ENCODE results near the gene DIPK1C.

Gene DIPK1C

GRCh38 chr18:74450626-74451025 lies 6.5 kb downstream of the DIPK1C start:
- no peak for DNase-seq

- DNase-seq = no peak
These were observed 9.5 kb downstream of the DIPK1C start for GRCh38 chr18:74447404-74448152.

DNA sequence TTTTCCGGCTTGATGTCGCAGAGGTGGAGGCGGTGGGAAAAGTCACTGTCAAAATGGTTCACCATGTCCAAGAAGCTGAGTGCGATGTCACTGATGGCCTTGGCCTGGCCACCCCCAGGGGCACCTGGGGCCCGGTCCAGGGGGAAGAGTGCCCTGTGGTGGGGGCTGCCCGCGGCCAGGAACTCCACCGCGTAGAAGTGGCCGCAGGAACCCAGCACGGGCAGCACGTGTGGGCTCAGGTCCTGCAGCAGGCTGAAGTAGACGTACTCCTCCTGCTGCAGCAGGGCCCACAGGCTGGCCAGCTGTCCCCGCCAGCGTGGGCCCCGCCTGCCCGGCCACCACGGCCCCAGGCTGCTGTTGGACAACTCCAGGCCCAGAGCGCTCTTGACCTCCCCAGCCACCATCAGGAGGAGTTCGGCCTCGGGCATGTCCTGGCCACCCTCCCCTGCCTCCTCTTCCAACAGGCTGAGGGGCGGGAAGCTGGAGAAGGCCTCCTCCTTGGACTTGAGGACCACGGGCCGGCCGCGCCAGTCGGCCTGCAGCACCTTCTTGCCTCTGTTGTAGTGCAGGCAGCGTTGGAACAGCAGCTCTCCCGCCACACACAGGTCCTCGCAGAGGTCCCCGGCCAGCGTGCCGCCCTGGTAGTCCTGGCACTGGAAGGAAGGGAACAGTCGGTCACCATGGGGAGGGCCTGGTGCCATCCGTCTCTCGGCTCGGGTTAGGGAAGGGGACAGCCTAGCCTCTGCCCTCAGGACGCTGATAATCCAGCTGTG lies 10.3 kb downstream of the DIPK1C start:
- no peak for DNase-seq

DNA sequence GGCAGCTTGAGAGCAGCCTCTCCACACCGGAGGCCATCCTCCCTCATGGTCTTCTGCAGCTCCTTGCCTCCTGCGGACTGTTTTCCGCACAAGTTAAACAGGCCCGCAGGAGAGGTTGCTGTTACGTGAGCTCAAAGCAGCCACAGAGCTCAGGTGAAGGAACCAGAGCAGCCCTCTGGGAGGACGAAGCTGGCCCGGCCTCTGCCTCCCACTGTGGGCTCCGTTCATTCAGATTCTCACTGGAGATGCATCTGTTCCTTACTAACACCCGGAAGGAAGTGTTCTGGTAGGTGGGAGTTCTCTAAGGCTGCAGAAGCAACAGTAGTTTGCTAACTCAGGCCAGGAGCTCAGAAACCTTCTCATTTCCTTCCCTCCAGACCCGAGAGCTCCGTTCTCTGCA lies 10.9 kb downstream of the DIPK1C start:
- no peak for DNase-seq

DNA sequence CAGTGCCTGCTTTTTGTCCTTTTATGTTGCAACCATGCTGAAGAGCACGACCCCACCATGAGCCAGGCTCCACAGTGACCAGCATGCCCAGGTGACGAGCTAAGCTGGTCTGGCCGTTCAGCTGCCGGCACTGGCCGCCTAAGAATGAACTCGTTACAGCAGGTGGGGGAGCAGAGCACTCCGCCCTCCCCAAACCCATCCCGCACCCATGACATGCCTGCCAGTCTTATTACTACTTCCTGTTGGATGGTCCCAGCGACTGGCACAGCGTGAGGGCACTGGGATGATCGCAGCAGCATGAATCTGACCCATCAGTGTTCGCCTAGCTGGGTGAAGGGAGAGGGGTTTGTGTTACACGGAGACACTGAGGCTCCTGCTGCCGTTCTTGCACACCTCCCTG lies 11.5 kb downstream of the DIPK1C start:
- DNase-seq = no peak

DNA sequence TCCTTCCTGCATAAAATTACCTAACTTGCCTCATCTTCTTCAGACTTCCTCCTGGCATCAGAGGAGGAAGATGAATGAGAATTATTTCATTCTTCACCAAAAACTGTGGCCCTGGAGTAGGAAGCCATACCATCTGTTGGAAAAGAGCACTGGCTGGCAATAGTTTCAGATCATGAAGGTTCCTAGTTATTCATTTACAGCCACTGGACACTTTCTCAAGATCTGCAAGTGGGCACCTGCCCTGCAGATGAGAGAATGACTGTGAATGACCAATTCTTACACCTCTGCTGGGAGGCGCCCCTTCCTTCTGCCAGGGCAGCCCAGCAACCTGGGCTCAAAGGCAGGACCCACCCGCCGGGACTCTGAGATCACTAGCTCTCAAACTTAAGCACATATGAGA lies 13.0 kb downstream of the DIPK1C start:
- no peak for DNase-seq

- no peak for DNase-seq
These were observed 16.2 kb downstream of the DIPK1C start for GRCh38 chr18:74440808-74441427.

DNA sequence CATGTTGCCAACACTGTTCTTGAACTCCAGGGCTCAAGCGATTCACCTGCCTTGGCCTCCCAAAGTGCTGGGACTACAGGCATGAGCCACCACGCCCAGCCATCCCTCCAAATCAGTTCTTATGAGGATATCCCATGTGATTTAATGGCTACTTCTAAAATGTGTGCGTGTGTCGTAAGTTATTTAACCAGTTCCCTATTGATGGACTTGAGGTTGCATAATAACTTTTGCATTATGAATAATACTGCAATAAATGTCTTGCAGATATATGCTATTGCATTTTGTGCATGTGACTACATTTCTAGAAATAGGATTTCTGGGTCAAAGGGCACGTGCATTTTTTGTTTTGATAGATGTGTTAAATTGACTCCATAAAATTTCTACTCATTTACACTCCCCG lies 19.0 kb downstream of the DIPK1C start:
- DNase-seq = no peak

GRCh38 chr18:74436158-74436769 lies 20.8 kb downstream of the DIPK1C start:
- DNase-seq = no peak

- no peak for DNase-seq
These were observed 21.4 kb downstream of the DIPK1C start for GRCh38 chr18:74435740-74436139.

DNA sequence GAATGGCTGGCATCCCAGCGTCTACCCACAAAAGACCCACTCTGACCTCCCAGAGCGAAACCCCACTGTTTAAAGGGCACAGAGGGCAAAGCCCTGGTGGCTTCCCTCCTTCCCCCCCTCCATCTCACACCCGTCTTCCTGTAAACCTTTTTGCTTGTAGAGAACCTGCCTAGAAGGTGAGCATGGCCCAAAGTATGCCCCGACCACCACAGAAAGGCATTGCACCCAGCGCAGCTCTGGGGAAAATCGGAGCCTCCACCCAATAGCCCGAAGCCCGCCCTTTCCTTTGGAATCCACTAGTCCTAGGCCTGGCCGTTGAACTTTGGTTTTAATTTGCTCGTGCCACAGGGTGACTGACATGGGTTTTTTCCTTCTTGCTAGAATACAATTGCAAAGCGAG lies 22.6 kb downstream of the DIPK1C start:
- no peak for DNase-seq

- no peak for DNase-seq
These were observed 26.1 kb downstream of the DIPK1C start for GRCh38 chr18:74430806-74431571.

GRCh38 chr18:74430231-74430630 lies 26.9 kb downstream of the DIPK1C start:
- DNase-seq = no peak

DNA sequence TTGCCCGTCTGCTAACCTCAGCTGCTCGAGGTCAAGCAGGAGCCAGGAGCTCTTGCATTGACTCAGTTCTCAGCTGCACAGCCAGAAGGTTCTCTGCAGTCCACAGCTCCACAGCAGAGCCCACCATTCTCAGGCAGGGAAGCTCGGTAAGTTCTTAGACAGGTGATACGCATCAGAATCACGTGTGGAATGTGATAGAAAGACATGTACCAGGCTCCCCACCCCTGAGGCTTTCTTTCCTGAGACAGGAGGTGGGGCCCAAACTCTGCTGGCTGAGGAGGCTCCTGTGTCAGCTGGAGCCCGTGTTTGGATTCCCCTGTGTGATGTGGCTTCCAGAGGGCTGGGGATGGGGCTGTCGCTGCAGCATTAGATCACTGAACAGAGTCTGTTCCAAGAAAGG lies 28.0 kb downstream of the DIPK1C start:
- DNase-seq = no peak

- no peak for DNase-seq
These were observed 29.5 kb downstream of the DIPK1C start for GRCh38 chr18:74427442-74428112.

- DNase-seq = no peak
These were observed 31.2 kb downstream of the DIPK1C start for GRCh38 chr18:74425876-74426275.

DNA sequence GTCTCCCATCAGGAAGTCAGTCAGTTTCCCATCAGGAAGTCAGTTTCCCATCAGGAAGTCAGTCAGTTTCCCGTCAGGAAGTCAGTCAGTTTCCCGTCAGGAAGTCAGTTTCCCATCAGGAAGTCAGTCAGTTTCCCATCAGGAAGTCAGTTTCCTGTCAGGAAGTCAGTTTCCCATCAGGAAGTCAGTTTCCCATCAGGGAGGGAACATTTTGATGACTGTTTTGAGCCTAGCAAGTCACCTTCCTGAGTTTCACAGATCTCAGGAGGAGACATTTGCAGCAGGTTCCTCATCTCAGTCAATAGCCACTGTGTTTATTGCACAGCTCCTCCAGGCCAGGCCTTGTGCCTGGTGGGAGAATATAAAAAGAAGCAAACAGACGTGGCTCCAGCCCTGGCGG lies 31.9 kb downstream of the DIPK1C start:
- no peak for DNase-seq

- DNase-seq = no peak
These were observed 34.6 kb downstream of the DIPK1C start for GRCh38 chr18:74422541-74422940.

GRCh38 chr18:74420926-74421325 lies 36.2 kb downstream of the DIPK1C start:
- no peak for DNase-seq

GRCh38 chr18:74420481-74420880 lies 36.6 kb downstream of the DIPK1C start:
- no peak for DNase-seq

DNA sequence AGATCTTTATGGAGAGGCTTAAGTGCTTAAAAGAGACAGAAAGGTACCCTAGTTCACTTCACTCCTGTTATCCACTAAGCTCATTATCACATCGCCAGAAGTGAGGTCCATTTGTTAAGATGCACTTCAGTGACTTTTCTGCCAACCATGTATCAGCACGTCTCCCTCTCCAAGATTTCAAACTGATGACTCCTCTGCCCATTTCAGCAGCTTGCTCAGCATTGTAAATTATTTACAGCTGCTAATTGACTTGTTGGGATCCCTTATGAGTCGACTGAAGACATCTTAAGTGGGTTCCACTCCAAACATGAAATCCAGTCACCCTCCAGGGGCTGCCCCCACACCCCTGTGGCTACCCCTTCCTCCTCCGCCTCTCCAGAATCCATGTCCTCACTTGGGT lies 37.3 kb downstream of the DIPK1C start:
- no peak for DNase-seq

DNA sequence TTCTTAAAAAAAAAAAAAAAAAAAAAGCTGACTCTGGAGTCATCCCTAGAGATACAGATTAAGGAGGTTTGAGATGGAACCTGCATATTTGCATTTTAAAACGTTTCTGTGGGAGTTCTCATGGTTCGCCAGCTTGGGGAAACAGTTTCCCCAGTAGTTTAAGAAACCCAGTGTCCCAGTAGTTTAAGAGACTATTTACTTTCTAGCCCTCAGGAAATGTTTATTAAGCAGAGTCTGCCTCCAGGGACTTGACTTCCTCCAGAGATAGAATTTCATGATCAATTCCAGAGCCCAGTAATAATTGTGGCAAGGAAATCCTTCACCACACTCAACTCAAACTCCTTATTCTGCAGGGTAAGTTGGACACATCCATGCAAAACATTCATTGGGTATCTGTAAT lies 39.1 kb downstream of the DIPK1C start:
- DNase-seq = no peak

Measured in activated effector memory CD4-positive, alpha-beta T cell treated with anti-CD3 and anti-CD28 coated beads, Interleukin-2, amount 50 U/mL, for 16 hours (primary cell).